ENCODE data around the gene DNASE2B. TPM values are rescaled to one million over a fixed set of nuclear protein-coding genes. Genes with fewer than 3 reads are reported as not detected.

Gene DNASE2B
- total RNA-seq, 4 donors from 2014 or later: 1.3 to 8.2 (median 2.9) TPM

DNA sequence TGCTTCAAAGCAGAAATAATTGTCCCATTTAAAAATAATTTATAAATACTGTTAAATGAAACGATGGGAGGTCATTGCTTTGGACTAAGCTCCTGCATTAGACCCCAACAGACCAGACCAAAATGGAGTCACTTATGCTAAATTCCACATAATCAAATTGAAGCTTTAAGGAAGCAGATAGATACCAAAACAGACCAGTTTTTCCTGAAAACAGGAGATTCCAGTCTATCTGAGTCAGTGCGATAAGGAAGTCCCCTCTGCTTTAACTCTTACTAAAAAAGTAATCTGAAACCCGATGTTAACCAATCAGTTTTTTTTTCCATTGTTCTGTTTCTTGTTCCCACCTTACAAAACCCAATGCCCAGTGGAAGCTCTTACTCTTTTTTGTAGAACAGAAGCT, 16.2 kb upstream of the DNASE2B start:
- Histone ChIP-seq H3K4me3 (no peak overlapping the region), H3K36me3 (no peaks in the 10 kb centered on the region), H3K27me3 (no peaks in the 10 kb centered on the region), H3K4me1 (peaks cover 5 to 15% of the 10 kb centered on the region in 2 donors), H3K27ac (no peak overlapping the region), H3K9me3 (no peaks in the 10 kb centered on the region)
- ATAC-seq (no peak), DNase-seq (no peak)
- in situ Hi-C loops (cut with MboI; ENCODE audit: low sequenced_read_pairs in 4 of 4): no loop called here
- intact Hi-C loops (cut with DNase I; ENCODE audit: low total_unique reads): no loop called here
- TF ChIP-seq, protein P1, sequence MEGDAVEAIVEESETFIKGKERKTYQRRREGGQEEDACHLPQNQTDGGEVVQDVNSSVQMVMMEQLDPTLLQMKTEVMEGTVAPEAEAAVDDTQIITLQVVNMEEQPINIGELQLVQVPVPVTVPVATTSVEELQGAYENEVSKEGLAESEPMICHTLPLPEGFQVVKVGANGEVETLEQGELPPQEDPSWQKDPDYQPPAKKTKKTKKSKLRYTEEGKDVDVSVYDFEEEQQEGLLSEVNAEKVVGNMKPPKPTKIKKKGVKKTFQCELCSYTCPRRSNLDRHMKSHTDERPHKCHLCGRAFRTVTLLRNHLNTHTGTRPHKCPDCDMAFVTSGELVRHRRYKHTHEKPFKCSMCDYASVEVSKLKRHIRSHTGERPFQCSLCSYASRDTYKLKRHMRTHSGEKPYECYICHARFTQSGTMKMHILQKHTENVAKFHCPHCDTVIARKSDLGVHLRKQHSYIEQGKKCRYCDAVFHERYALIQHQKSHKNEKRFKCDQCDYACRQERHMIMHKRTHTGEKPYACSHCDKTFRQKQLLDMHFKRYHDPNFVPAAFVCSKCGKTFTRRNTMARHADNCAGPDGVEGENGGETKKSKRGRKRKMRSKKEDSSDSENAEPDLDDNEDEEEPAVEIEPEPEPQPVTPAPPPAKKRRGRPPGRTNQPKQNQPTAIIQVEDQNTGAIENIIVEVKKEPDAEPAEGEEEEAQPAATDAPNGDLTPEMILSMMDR (IDR thresholded peaks at IDR 0.05 in 4 of 5, conservative IDR thresholded peaks at IDR 0.05 in 1 of 5): no peak
- TF ChIP-seq POLR2A (IDR thresholded peaks at IDR 0.05): no peak

DNA sequence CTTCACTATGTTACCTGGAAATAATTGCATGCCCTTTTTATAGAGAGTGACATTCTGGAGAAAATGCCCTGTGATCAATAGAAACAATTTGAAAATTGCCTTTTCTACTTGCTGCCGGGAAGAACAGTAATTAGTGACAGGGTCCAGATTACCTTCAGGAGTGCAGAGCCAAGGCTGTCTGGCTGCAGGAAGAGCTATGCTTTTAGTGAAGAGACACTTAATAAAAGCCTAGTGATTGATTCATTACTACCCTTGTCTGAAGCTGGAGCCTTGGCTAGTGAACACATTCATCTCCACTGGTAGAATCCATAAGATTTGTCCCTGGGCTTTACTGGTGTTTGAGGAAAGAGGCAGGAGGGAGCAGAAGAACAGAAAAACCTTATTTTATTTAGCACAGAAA, 12.9 kb upstream of the DNASE2B start:
- H3K9me3 ChIP-seq: no peaks in the 10 kb centered on the region
- DNase-seq (no peak), ATAC-seq (no peak)
- no peak overlapping the region for H3K27ac ChIP-seq
- intact Hi-C loops (cut with DNase I; ENCODE audit: low total_unique reads): no loop called here
- in situ Hi-C loops (cut with MboI; ENCODE audit: low sequenced_read_pairs in 4 of 4): no loop called here
- H3K27me3 ChIP-seq: no peaks in the 10 kb centered on the region
- no peaks in the 10 kb centered on the region for H3K4me1 ChIP-seq
- no peak overlapping the region for H3K4me3 ChIP-seq
- H3K36me3 ChIP-seq: no peaks in the 10 kb centered on the region
- no peak for TF ChIP-seq POLR2A (IDR thresholded peaks at IDR 0.05)
- TF ChIP-seq, protein P1 (IDR thresholded peaks at IDR 0.05 in 4 of 5, conservative IDR thresholded peaks at IDR 0.05 in 1 of 5): no peak

DNA sequence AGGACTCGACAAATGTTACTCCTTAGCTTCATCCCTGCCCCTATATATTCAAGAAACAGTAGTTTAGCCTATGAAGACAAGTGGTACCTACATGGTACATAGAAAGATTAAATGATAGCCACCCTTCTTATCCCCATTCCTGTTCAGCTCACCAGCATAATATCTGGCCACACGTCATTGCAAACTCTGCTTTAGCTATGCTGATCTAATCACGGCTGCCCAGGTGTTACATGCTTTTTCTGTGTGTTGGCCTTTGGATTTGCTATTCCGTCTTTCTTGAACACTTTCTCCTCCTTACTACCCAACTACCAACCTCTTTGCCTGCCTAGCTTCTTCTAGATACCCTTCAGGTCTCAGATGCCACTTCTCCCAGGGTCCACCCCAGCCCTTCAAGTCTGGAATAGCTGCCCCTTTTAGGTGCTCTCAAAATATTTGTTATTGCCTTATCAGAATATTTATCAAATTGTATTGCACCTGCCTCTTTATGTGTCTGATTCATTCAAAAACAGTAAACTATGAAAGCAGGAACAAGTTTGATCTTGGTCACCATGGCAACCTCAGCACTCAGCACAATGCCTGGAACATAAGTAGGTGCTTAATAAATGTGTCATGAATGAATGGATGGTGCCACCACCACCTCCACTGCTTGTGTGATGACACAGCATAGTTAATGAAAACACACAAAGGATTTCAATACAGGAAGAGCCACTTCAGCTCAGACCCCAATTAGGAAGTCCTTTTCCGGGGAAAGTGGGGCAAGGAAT, 11.4 kb upstream of the DNASE2B start:
- Histone ChIP-seq H3K4me3 (no peak overlapping the region), H3K36me3 (no peaks in the 10 kb centered on the region), H3K9me3 (no peaks in the 10 kb centered on the region), H3K4me1 (no peaks in the 10 kb centered on the region), H3K27ac (no peak overlapping the region), H3K27me3 (no peaks in the 10 kb centered on the region)
- DNase-seq: no peak
- no peak for ATAC-seq
- in situ Hi-C loops (cut with MboI; ENCODE audit: low sequenced_read_pairs in 4 of 4): no loop called here
- intact Hi-C loops (cut with DNase I; ENCODE audit: low total_unique reads): no loop called here
- no peak for TF ChIP-seq POLR2A (IDR thresholded peaks at IDR 0.05)
- TF ChIP-seq, protein P1 (IDR thresholded peaks at IDR 0.05 in 4 of 5, conservative IDR thresholded peaks at IDR 0.05 in 1 of 5): no peak

DNA sequence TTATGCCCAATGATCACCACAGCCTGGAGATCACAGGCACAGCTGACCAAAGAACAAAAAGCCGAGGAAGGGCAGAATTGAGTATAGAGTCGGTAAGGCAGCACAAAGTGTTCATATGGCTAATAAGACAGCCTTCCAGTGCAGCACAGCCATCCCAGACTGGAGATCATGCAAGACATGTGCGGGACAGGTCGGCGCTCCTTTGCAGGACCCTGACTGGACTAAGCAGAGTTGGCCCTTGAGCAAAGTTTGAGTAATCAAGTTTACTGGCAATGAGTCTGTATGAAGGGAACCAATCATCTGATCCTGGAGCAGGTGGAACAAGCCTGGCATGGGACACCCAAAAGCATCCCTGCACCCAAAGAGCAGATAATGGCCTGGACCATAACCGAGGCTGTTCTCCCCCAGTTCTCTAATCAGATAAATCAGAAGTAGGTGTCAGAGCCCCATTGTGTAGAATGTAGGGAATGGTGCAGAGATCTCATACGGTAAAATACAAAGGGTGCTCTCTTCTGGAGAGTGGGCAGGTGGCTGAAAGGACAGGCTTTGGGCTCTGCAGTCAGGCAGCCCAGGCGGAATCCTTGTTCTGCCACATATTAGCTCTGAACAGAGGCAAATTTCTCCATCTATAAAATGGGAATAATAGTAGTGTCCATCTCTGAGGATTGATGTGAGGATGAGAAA, 10.7 kb upstream of the DNASE2B start:
- Histone ChIP-seq H3K27me3 (no peaks in the 10 kb centered on the region), H3K4me3 (no peak overlapping the region), H3K36me3 (no peaks in the 10 kb centered on the region), H3K4me1 (no peaks in the 10 kb centered on the region), H3K9me3 (no peaks in the 10 kb centered on the region), H3K27ac (no peak overlapping the region)
- no peak for DNase-seq
- ATAC-seq: no peak
- TF ChIP-seq, protein P1 (IDR thresholded peaks at IDR 0.05 in 4 of 5, conservative IDR thresholded peaks at IDR 0.05 in 1 of 5): no peak
- no peak for TF ChIP-seq POLR2A (IDR thresholded peaks at IDR 0.05)
- intact Hi-C loops (cut with DNase I; ENCODE audit: low total_unique reads): no loop called here
- in situ Hi-C loops (cut with MboI; ENCODE audit: low sequenced_read_pairs in 4 of 4): no loop called here
